Nephron progenitor cell (in vitro differentiated cells): Measurements from ENCODE around the gene LAPTM5.

ENCODE experiments used
- DNase-seq: peaks from one replicate; pipeline ENCODE4 v3.0.0; 2021
- H3K27ac Mint-ChIP-seq: 2 replicates; pipeline ENCODE4 v1.8.0; 2021; ENCODE audit warnings: mild to moderate bottlenecking, moderate library complexity, mixed read lengths
- H3K27me3 Mint-ChIP-seq: 2 replicates; pipeline ENCODE4 v1.8.0; 2021; ENCODE audit warnings: mild to moderate bottlenecking, low read depth, mixed read lengths; ENCODE audit not compliant: poor library complexity
- H3K36me3 Mint-ChIP-seq: 2 replicates; pipeline ENCODE4 v1.8.0; 2021; ENCODE audit warnings: low read depth, mixed read lengths
- H3K4me1 Mint-ChIP-seq: 2 replicates; pipeline ENCODE4 v1.8.0; 2021; ENCODE audit warnings: mixed read lengths
- H3K4me3 Mint-ChIP-seq: 2 replicates; pipeline ENCODE4 v1.8.0; 2021; ENCODE audit warnings: mild to moderate bottlenecking, moderate library complexity, mixed read lengths
- H3K9me3 Mint-ChIP-seq: 2 replicates; pipeline ENCODE4 v1.8.0; 2021; ENCODE audit warnings: mild to moderate bottlenecking, moderate library complexity, mixed read lengths
- TF ChIP-seq, protein P1 (sequence below): fragments of 200-600 bp; sonication (generic); IDR thresholded peaks from 2 replicates; pipeline ENCODE4 v1.5.0; 2021; ENCODE audit warnings: antibody characterized with exemption

LAPTM5 gene

DNA sequence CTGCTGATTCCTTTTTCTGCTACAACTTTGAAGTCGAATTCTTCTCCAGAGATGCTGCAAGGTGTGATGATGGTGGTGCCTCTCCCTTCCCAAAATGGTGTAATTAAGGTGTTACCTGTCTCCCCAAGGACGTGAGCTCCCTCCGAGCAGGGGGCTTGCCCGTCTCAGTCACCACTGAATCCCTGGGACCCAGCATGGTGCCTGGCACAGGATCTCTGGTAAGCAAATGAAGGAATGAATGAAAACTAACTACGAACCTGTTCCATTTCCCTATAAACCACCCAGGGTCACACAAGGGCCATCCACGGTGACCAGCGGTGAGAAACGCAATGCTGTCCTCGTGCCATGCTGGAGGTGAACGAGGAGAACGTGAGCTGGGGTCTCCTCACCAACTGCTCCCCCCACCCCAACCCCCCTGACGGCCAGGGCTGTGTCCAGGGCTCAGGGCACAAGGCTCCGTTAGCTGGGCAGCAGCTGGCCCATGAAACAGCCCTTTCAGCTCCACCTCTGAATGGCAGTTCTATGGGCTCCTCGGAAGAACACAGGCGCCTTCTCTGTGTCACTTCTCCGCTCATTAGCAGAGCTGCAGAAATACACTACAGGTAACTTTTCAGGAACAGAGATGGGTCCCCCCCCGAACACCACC lies 32.0 kb downstream of the LAPTM5 start:
- Mint-ChIP-seq H3K27me3 (peaks cover 2% of the 10 kb centered on the region), H3K9me3 (no peaks in the 10 kb centered on the region), H3K4me1 (peaks cover 54% of the 10 kb centered on the region), H3K4me3 (no peak overlapping the region), H3K36me3 (no peaks in the 10 kb centered on the region), H3K27ac (no peak overlapping the region)
- TF ChIP-seq, protein P1, sequence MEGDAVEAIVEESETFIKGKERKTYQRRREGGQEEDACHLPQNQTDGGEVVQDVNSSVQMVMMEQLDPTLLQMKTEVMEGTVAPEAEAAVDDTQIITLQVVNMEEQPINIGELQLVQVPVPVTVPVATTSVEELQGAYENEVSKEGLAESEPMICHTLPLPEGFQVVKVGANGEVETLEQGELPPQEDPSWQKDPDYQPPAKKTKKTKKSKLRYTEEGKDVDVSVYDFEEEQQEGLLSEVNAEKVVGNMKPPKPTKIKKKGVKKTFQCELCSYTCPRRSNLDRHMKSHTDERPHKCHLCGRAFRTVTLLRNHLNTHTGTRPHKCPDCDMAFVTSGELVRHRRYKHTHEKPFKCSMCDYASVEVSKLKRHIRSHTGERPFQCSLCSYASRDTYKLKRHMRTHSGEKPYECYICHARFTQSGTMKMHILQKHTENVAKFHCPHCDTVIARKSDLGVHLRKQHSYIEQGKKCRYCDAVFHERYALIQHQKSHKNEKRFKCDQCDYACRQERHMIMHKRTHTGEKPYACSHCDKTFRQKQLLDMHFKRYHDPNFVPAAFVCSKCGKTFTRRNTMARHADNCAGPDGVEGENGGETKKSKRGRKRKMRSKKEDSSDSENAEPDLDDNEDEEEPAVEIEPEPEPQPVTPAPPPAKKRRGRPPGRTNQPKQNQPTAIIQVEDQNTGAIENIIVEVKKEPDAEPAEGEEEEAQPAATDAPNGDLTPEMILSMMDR, result no peak
- no peak for DNase-seq

DNA sequence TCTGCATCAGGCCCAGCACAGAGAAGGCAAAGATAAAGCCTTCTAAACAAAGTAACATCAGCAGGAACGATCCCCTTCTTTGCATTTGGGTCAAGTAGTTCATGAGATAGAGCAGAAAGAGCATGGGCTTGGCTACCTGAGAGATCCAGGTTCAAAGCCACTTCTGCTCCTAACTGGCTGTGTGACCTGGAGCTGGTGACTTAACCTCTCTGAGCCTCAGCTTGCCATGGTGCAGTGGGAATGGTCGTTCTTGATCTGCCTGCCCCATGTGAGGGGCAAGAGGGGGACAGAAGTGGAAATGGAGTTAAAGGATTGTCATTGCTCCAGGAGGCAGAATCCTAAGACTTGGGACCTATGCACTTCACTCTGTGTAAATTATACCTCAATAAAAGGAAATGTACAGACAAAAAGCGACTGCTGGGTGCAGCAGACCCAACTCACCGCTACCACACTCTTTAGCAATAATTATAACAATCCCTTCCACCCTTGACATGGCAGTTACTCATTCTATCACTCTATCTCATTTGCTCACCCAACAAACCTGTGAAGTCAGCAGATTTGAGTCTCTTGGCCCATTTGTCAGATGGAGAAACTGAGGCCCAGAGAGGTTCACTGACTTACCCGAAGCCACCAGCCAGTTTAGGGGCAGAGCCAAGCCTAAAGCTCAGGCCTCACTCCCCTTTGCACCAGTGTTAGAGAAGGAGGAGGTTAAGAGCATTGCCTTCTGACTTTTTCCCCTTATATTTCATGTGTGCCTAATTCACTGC lies 32.7 kb downstream of the LAPTM5 start:
- H3K27ac Mint-ChIP-seq, result no peak overlapping the region
- no peaks in the 10 kb centered on the region for H3K9me3 Mint-ChIP-seq
- H3K4me3 Mint-ChIP-seq, result no peak overlapping the region
- peaks cover 47% of the 10 kb centered on the region for H3K4me1 Mint-ChIP-seq
- H3K36me3 Mint-ChIP-seq, result no peaks in the 10 kb centered on the region
- H3K27me3 Mint-ChIP-seq, result peaks cover 2% of the 10 kb centered on the region
- TF ChIP-seq, protein P1, result no peak
- DNase-seq, result no peak

DNA sequence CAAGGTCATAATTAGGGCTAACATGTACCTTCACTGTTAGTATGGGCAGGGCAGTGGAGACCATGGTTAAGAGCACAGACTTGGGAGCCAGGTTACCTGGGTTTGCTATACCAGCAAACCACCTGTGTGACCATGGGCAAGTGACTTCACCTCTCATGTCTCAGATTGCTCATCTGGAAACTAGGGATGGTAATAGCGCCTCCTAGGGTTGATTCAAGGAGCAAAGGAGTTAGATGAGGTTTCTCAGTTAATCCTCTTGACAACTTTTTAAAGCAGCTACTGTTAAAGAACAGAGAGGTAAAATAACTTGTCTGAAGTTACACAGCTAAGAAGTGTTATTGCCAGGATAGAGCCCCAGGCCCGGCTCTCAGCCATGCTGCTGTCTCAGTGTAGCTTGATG lies 33.4 kb downstream of the LAPTM5 start:
- Mint-ChIP-seq H3K4me1 (peaks cover 41% of the 10 kb centered on the region), H3K9me3 (no peaks in the 10 kb centered on the region), H3K36me3 (no peaks in the 10 kb centered on the region), H3K27me3 (peaks cover 2% of the 10 kb centered on the region), H3K4me3 (no peak overlapping the region), H3K27ac (no peak overlapping the region)
- no peak for DNase-seq
- TF ChIP-seq, protein P1, result peak; percentile 14

DNA sequence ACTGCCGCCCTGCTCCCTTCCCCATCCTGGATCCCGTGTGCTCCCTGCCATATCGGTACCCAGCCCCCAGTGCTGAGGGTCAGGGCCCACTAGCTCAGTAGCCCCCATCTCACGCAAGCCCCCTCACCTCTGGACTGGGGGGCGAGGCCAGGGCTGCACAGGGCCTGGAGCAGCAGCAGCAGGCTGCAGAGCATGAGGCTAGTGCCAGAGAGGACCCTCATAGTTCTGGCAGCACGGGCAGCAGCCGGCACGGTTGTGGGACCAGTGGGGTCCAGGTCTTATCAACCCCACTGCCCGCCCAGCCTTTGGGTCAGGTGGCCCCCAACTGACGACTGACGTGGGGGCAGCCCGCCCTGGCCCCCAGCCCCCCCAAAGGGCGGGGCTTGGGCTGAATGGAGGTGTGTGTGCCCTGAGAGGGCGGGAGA lies 34.2 kb downstream of the LAPTM5 start, which contains the start of gene MATN1:
Gene MATN1, minus strand, starts transcription at position 255 of the 425 bp plus-strand sequence. Its CDS starts 34 bp downstream, at position 221.
- Mint-ChIP-seq H3K4me3 (no peak within 1 kb of the TSS), H3K27ac (no peak within 1 kb of the TSS), H3K36me3 (no peaks in the 10 kb centered on the region), H3K4me1 (peaks cover 32% of the 10 kb centered on the region), H3K27me3 (peaks cover 2% of the 10 kb centered on the region), H3K9me3 (no peaks in the 10 kb centered on the region)
- no peak for DNase-seq
- TF ChIP-seq, protein P1, result no peak

DNA sequence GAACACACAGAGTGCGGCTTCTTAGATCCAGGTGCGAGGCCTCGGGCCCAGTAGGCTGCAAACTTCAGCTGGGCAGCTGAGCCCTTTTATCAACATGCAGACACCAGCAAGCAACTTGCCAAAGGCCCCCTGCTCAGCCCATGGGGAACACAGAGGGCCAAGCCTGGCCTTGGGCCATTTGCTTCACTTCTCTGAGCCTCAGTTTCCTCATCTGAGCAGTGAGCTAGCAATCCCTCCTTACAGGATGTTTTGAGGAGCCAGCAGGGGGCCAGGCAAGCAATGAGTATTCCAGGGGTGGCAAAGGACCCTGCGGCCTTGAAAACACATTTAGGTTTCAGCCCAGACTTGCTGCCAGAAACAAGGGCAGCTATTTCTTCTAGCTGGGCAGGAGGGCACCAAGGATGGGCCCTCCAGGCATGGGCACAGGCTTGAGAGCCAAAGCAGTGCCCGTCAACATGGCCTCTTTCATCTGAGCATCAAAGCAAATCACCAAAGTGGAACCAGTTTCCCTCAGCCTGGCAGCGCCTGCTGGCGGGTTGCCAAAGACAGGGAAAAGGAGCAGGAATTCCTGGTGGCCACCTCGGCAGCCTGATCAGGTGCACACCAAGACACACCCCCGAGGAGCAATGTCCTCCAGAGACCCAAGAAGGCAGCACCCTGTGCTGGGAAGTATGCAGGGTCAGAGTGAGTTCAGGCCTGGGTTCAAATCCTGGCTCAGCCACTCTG lies 35.6 kb downstream of the LAPTM5 start:
- Mint-ChIP-seq H3K9me3 (peaks cover 9% of the 10 kb centered on the region), H3K36me3 (no peaks in the 10 kb centered on the region), H3K27me3 (peaks cover 5% of the 10 kb centered on the region), H3K4me3 (no peak overlapping the region), H3K27ac (no peak overlapping the region), H3K4me1 (peaks cover 19% of the 10 kb centered on the region)
- TF ChIP-seq, protein P1, result no peak
- no peak for DNase-seq
